Heart right ventricle (tissue), 16 donors: ENCODE data around the gene JAK1. TPM values are rescaled to one million over a fixed set of nuclear protein-coding genes. Genes with fewer than 3 reads are reported as not detected.

ENCODE experiments used
- ATAC-seq, 8 donors: fragments of 200-7000 bp; cut with Tn5 transposase; one replicate each; pipeline ENCODE4 v1.9.1; 2020; ENCODE audit warnings: mild to moderate bottlenecking in 8 of 8, moderate library complexity in 8 of 8, moderate number of reproducible peaks in 1 of 8
- DNase-seq, 2 donors: peaks; one replicate each; pipeline ENCODE4 v3.0.0-alpha.2; 2020
- H3K27ac ChIP-seq, 10 donors: fragments of 200-600 bp; sonication (generic) in 2 of 10; one replicate each; pipeline versions ENCODE4 v1.5.0 to v1.8.0; 2020 to 2022; ENCODE audit warnings: mild to moderate bottlenecking in 3 of 10
- H3K27me3 ChIP-seq, 7 donors: fragments of 200-600 bp; one replicate each; pipeline ENCODE4 v1.8.0; 2021 to 2022; ENCODE audit warnings: mild to moderate bottlenecking in 2 of 7
- H3K36me3 ChIP-seq, 9 donors: fragments of 200-600 bp; sonication (generic) in 1 of 9; one replicate each; pipeline versions ENCODE4 v1.5.0 to v1.8.0; 2020 to 2022; ENCODE audit warnings: mild to moderate bottlenecking in 2 of 9
- H3K4me1 ChIP-seq, 9 donors: fragments of 200-600 bp; sonication (generic) in 1 of 9; one replicate each; pipeline versions ENCODE4 v1.5.0 to v1.8.0; 2020 to 2022; ENCODE audit warnings: mild to moderate bottlenecking in 4 of 9
- H3K4me3 ChIP-seq, 10 donors: fragments of 200-600 bp; sonication (generic) in 2 of 10; one replicate each; pipeline versions ENCODE4 v1.5.0 to v1.8.0; 2020 to 2022; ENCODE audit warnings: mild to moderate bottlenecking in 7 of 10, moderate library complexity in 2 of 10
- H3K9me3 ChIP-seq, 11 donors: fragments of 200-600 bp in 10 of 11; sonication (generic) in 2 of 11; one replicate each; pipeline versions ENCODE4 v1.5.0 to v1.8.0; 2013 to 2022; ENCODE audit warnings: mild to moderate bottlenecking in 2 of 11, control low read depth in 1 of 11, moderate library complexity in 1 of 11
- CTCF ChIP-seq, 9 donors: fragments of 200-600 bp; sonication (generic) in 2 of 9; IDR thresholded peaks; one replicate each; pipeline versions ENCODE4 v1.5.0 to v1.8.0; 2021 to 2022; ENCODE audit warnings: antibody characterized with exemption in 9 of 9, mild to moderate bottlenecking in 5 of 9, moderate library complexity in 1 of 9
- WGBS, 2 donors: extraction: QIAGEN DNeasy Blood & Tissue Kit; methylation state at CpG; one replicate each; pipeline ENCODE4 v1.1.7; 2013; ENCODE audit warnings: inconsistent platforms in 1 of 2; 5-methylcytosine and 5-hydroxymethylcytosine counted together
- intact Hi-C, 10 donors: fragments of 100-400 bp; cut with DNase I; formaldehyde crosslinking; loops; one replicate each; pipeline versions ENCODE4 v1.11.1 to v1.14.2; 2022
- polyA plus RNA-seq, 2 donors: library from polyadenylated mRNA; stranded (reverse); fragments of 200-250 nt; gene quantifications; one replicate each; pipeline ENCODE4 v1.2.3, GENCODE V29; 2013
- total RNA-seq, 10 donors: library from RNA; stranded (reverse); fragmentation: NEBNext Ultra II Directional in 3 of 10; extraction: Animal tissue kit (Norgen Biotek cat#: 25700) in 3 of 10; gene quantifications; one replicate each; pipeline versions ENCODE4 v1.2.1 to v1.2.4, GENCODE V29; 2021 to 2023
- donor health status: Arrhythmogenic right ventricular cardiomyopathy.
- donor health status: ischemic (EF 13 %, LVEDD 7.1; RV severe dilation, severe dysfunction).
- donor health status: healthy with polysubstance abuse.
- donor health status: DM: no; HTN: yes; CAD: no.
- donor health status: DM: no; HTN: no; CAD: no.
- donor health status: ischemic (EF 25% LVEDD 6.9; RV normal size, moderate dysfunction).
- donor health status: ischemic (EF 25% LVEDD 5.7; RV mildly dilated, moderate dysfunction).
- donor health status: healthy.
- donor health status: DM: yes; HTN: yes; CAD: no.
- donor health status: Ischemic cardiomyopathy.
- donor health status: ischemic (EF 35%, LVEDD 5.7; RV mildly dilated, moderate dysfunction).
- donor health status: nonischemic (EF 11% LVEDD 7.7; RV severe dilation, severe dysfunction).
- donor health status: DM: yes; HTN: yes; CAD: no.
- donor health status: PGD.
- donor health status: ischemic (EF 29% LVEDD 5.4; RV normal size, mild dysfunction).
- donor health status: nonischemic (EF 23%, LVEDD 6.1; RV moderate dilation, normal function).

Gene JAK1
- total and polyA plus RNA-seq, 12 donors = 20.1 to 122 (median 81.3) TPM

GRCh38 chr1:64801851-64802523, 164.4 kb downstream of the JAK1 start:
- 96 to 99% methylated on average over 6 of the region's 6 CpGs for WGBS, 2 donors
- Histone ChIP-seq H3K9me3 (peaks cover 0 to 7% (median 0%) of the 10 kb centered on the region in 11 donors), H3K27ac (no peak overlapping the region), H3K4me3 (no peak overlapping the region), H3K4me1 (peaks cover 0 to 10% (median 0%) of the 10 kb centered on the region in 9 donors), H3K36me3 (peaks cover 0 to 14% (median 0%) of the 10 kb centered on the region in 9 donors), H3K27me3 (no peaks in the 10 kb centered on the region)
- intact Hi-C loops = loop anchor here in 1 of 10 donors (1.0 kb wide), 1 partner anchor 24 kb away; no protein-coding TSS in a partner anchor
- ATAC-seq (no peak), DNase-seq (no peak)
- no peak for TF ChIP-seq CTCF (IDR thresholded peaks at IDR 0.05)

- intact Hi-C loops = no loop called here
- H3K9me3 ChIP-seq = peaks cover 0 to 7% (median 0%) of the 10 kb centered on the region in 11 donors
- H3K4me3 ChIP-seq = no peak overlapping the region
- no peaks in the 10 kb centered on the region for H3K4me1 ChIP-seq
- TF ChIP-seq CTCF (IDR thresholded peaks at IDR 0.05) = no peak
- ATAC-seq (no peak), DNase-seq (no peak)
- no peaks in the 10 kb centered on the region for H3K36me3 ChIP-seq
- H3K27me3 ChIP-seq = no peaks in the 10 kb centered on the region
- H3K27ac ChIP-seq = no peak overlapping the region
Measured at GRCh38 chr1:64798872-64799271, 167.5 kb downstream of the JAK1 start.

- Histone ChIP-seq H3K27me3 (no peaks in the 10 kb centered on the region), H3K4me3 (no peak overlapping the region), H3K9me3 (peaks cover 0 to 14% (median 8%) of the 10 kb centered on the region in 11 donors), H3K36me3 (peaks cover 0 to 37% (median 7%) of the 10 kb centered on the region in 9 donors), H3K4me1 (no peaks in the 10 kb centered on the region), H3K27ac (no peak overlapping the region)
- TF ChIP-seq CTCF (IDR thresholded peaks at IDR 0.05) = no peak
- DNase-seq = no peak
- no peak for ATAC-seq
- intact Hi-C loops = no loop called here
- 93 to 98% methylated on average over 2 of the region's 2 CpGs for WGBS, 2 donors
Measured at GRCh38 chr1:64790832-64791487, 175.4 kb downstream of the JAK1 start.

Other genes starting within 250 kb of the JAK1 start
- gene RAVER2, start 221.5 kb downstream of the JAK1 start, total RNA-seq = 10 to 100 TPM; 13.7 to 30.6 (median 21.5) TPM
- 10 to 100 TPM in 1 of 2 donors, 1 to 10 TPM in 1; 4.1 to 13.1 TPM for gene RAVER2, start 221.5 kb downstream of the JAK1 start, polyA plus RNA-seq
- 100 to 1,000 TPM; 122 to 179 (median 143) TPM for gene AK4, start 181.7 kb upstream of the JAK1 start, total RNA-seq
- gene AK4, start 181.7 kb upstream of the JAK1 start, polyA plus RNA-seq = 10 to 100 TPM in 1 of 2 donors, 1 to 10 TPM in 1; 9.9 to 25.1 TPM